MM.1S (cell line): Measurements from ENCODE around the gene RDH13.
"Not testable (repeated sequence)": the region's sequence is repeated elsewhere in the genome, so short reads cannot be mapped to it uniquely, and the experiment has no call there.

Source experiments
- EZH2 ChIP-seq: fragments of 300-600 bp; sonication (generic); optimal IDR thresholded peaks from 2 replicates; pipeline ENCODE3; 2017; ENCODE audit warnings: low read depth, mild to moderate bottlenecking, antibody characterized with exemption, low read length, mixed read lengths
- EZH2phosphoT487 ChIP-seq: fragments of 300-600 bp; sonication (generic); IDR thresholded peaks from 2 replicates; pipeline ENCODE4 v1.6.1; 2018; ENCODE audit warnings: antibody characterized with exemption, low read length
- TF ChIP-seq, protein P1 (sequence below): fragments of 300-600 bp; sonication (generic); IDR thresholded peaks from 2 replicates; pipeline ENCODE4 v1.5.1; 2016; ENCODE audit warnings: antibody characterized with exemption, low read length, mixed read lengths

- TF ChIP-seq, protein P1, sequence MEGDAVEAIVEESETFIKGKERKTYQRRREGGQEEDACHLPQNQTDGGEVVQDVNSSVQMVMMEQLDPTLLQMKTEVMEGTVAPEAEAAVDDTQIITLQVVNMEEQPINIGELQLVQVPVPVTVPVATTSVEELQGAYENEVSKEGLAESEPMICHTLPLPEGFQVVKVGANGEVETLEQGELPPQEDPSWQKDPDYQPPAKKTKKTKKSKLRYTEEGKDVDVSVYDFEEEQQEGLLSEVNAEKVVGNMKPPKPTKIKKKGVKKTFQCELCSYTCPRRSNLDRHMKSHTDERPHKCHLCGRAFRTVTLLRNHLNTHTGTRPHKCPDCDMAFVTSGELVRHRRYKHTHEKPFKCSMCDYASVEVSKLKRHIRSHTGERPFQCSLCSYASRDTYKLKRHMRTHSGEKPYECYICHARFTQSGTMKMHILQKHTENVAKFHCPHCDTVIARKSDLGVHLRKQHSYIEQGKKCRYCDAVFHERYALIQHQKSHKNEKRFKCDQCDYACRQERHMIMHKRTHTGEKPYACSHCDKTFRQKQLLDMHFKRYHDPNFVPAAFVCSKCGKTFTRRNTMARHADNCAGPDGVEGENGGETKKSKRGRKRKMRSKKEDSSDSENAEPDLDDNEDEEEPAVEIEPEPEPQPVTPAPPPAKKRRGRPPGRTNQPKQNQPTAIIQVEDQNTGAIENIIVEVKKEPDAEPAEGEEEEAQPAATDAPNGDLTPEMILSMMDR, result not testable (repeated sequence)
- TF ChIP-seq EZH2, EZH2phosphoT487: not testable (repeated sequence)
Observed at GRCh38 chr19:55008781-55009180, 54.2 kb downstream of the RDH13 start.
